Left lung (tissue), 10 donors: ENCODE measurements around the gene KIAA1614. TPM values are rescaled to one million over a fixed set of nuclear protein-coding genes. Genes with fewer than 3 reads are reported as not detected.

Experiments used
- ATAC-seq: fragments of 200-7000 bp; cut with Tn5 transposase; one replicate; pipeline ENCODE4 v1.9.1; 2020; ENCODE audit warnings: moderate library complexity
- DNase-seq, 4 donors: peaks; one replicate each; pipeline ENCODE4 v3.0.0-alpha.2; 2013 to 2020
- H3K27ac ChIP-seq, 2 donors: fragments of 200-600 bp; sonication (generic) in 1 of 2; one replicate each; pipeline versions ENCODE4 v1.5.0 to v1.8.0; 2020 to 2021
- H3K27me3 ChIP-seq, 2 donors: fragments of 200-600 bp; sonication (generic) in 1 of 2; one replicate each; pipeline versions ENCODE4 v1.5.0 to v1.8.0; 2020 to 2021
- H3K36me3 ChIP-seq, 2 donors: fragments of 200-600 bp; sonication (generic) in 1 of 2; one replicate each; pipeline versions ENCODE4 v1.5.0 to v1.8.0; 2020 to 2021
- H3K4me1 ChIP-seq, 2 donors: fragments of 200-600 bp; one replicate each; pipeline ENCODE4 v1.8.0; 2021
- H3K4me3 ChIP-seq, 2 donors: fragments of 200-600 bp; sonication (generic) in 1 of 2; one replicate each; pipeline versions ENCODE4 v1.5.0 to v1.8.0; 2020 to 2021; ENCODE audit warnings: mild to moderate bottlenecking in 1 of 2
- H3K9me3 ChIP-seq, 2 donors: fragments of 200-600 bp; sonication (generic) in 1 of 2; one replicate each; pipeline versions ENCODE4 v1.5.0 to v1.8.0; 2020 to 2021
- CTCF ChIP-seq, 2 donors: fragments of 200-600 bp; sonication (generic) in 1 of 2; IDR thresholded peaks; one replicate each; pipeline versions ENCODE4 v1.5.0 to v1.8.0; 2021; ENCODE audit warnings: antibody characterized with exemption in 2 of 2
- intact Hi-C, 2 donors: fragments of 100-400 bp; cut with DNase I; formaldehyde crosslinking; loops; one replicate each; pipeline versions ENCODE4 v1.11.2 to v1.14.2; 2022
- polyA plus RNA-seq, 6 donors: library from polyadenylated mRNA; unstranded; fragments of 120-200 nt; gene quantifications; one replicate each; pipeline ENCODE4 v1.2.1, GENCODE V29; 2013; ENCODE audit not compliant: insufficient read length in 6 of 6
- total RNA-seq, 2 donors: library from RNA; stranded (reverse); fragmentation: NEBNext Ultra II Directional; extraction: Animal tissue kit (Norgen Biotek cat#: 25700); gene quantifications; one replicate each; pipeline ENCODE4 v1.2.1, GENCODE V29; 2021
- donor health status: DM: no; HTN: yes; CAD: no.
- donor health status: DM: no; HTN: no; CAD: no.

The KIAA1614 gene
- total and polyA plus RNA-seq, 8 donors = 3.6 to 13.4 (median 9.7) TPM

GRCh38 chr1:180951186-180951745 is 38.6 kb downstream of the KIAA1614 start:
- no peak for DNase-seq
- no peak for ATAC-seq
- H3K4me3 ChIP-seq = no peak overlapping the region
- no peaks in the 10 kb centered on the region for H3K27me3 ChIP-seq
- no peak overlapping the region for H3K27ac ChIP-seq
- H3K4me1 ChIP-seq = peaks cover 6 to 29% of the 10 kb centered on the region in 2 donors
- peaks cover 0 to 7% of the 10 kb centered on the region in 2 donors for H3K9me3 ChIP-seq
- intact Hi-C loops = no loop called here
- TF ChIP-seq CTCF (IDR thresholded peaks at IDR 0.05) = no peak
- H3K36me3 ChIP-seq = peaks cover 0 to 18% of the 10 kb centered on the region in 2 donors

DNA sequence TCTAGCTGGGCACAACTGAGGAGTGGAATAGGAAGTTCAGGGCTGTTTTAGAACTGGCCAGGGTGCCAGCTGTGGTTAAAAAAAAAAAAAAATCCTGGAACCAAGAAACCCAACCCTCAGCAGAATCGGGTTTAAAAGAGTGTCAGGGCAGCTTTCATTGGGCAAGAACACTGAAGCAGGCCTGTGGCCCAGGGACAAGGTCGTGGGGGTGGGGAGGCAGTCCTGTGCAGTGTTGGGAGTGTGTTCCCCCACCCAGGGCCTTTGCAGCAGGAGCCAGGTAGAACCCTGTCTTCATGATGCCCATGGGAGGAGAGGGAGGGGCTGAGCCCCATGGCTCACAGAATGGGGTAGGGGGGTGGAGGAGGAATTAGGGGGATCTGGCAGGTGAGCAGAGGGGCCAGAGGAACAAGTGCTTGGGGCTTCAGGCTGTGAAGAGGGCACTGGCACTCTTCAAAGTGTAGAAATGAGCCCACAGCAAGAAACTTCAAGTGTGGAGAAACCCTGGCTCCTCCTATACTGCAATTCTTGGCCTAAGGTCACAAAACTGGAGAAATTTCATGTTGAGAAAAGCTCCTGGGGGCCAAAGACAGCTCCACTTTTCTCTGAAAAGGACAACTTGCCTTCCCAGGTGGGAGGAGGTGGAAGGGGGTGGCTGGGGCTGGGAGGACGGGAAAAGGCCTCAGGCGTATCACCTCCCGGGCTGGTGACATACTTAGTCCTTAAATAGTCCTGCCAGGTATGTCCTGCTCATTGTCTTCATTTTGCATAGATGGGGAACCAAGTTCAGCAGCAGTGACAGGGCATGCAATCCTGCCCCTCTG is 39.3 kb downstream of the KIAA1614 start:
- Histone ChIP-seq H3K4me3 (no peak overlapping the region), H3K9me3 (no peaks in the 10 kb centered on the region), H3K27ac (no peak overlapping the region), H3K36me3 (peaks cover 0 to 18% of the 10 kb centered on the region in 2 donors), H3K4me1 (peaks cover 6 to 29% of the 10 kb centered on the region in 2 donors), H3K27me3 (no peaks in the 10 kb centered on the region)
- no peak for ATAC-seq
- no peak for DNase-seq
- intact Hi-C loops = no loop called here
- TF ChIP-seq CTCF (IDR thresholded peaks at IDR 0.05) = no peak

GRCh38 chr1:180952657-180953013 is 39.9 kb downstream of the KIAA1614 start:
- no peaks in the 10 kb centered on the region for H3K27me3 ChIP-seq
- ATAC-seq = no peak
- intact Hi-C loops = no loop called here
- TF ChIP-seq CTCF (IDR thresholded peaks at IDR 0.05) = no peak
- no peak overlapping the region for H3K4me3 ChIP-seq
- no peaks in the 10 kb centered on the region for H3K9me3 ChIP-seq
- DNase-seq = no peak
- peaks cover 6 to 29% of the 10 kb centered on the region in 2 donors for H3K4me1 ChIP-seq
- no peak overlapping the region for H3K27ac ChIP-seq
- H3K36me3 ChIP-seq = peaks cover 0 to 18% of the 10 kb centered on the region in 2 donors

GRCh38 chr1:180953291-180954004 is 40.8 kb downstream of the KIAA1614 start:
- Histone ChIP-seq H3K4me1 (peaks cover 6 to 29% of the 10 kb centered on the region in 2 donors), H3K36me3 (peaks cover 0 to 11% of the 10 kb centered on the region in 2 donors), H3K4me3 (peak overlapping the region; percentile 46 to 60), H3K27ac (peak overlapping the region in 1 of 2 donors; percentile 48), H3K27me3 (no peaks in the 10 kb centered on the region), H3K9me3 (no peaks in the 10 kb centered on the region)
- DNase-seq = no peak
- ATAC-seq = peak; percentile 21
- no peak for TF ChIP-seq CTCF (IDR thresholded peaks at IDR 0.05)
- intact Hi-C loops = no loop called here
